AG09319 (cell line): ENCODE results near the gene DNAH17.

Experiments
- DNase-seq: peaks from one replicate; pipeline ENCODE4 v3.0.0-alpha.2; 2010; ENCODE audit warnings: low read depth; ENCODE audit errors: extremely low read depth
- TF ChIP-seq, protein P1 (sequence below): IDR thresholded peaks from 2 replicates; pipeline ENCODE4 v1.5.1; 2011; ENCODE audit warnings: low read depth, mild to moderate bottlenecking, inconsistent platforms, low read length, moderate library complexity

The DNAH17 gene

DNA sequence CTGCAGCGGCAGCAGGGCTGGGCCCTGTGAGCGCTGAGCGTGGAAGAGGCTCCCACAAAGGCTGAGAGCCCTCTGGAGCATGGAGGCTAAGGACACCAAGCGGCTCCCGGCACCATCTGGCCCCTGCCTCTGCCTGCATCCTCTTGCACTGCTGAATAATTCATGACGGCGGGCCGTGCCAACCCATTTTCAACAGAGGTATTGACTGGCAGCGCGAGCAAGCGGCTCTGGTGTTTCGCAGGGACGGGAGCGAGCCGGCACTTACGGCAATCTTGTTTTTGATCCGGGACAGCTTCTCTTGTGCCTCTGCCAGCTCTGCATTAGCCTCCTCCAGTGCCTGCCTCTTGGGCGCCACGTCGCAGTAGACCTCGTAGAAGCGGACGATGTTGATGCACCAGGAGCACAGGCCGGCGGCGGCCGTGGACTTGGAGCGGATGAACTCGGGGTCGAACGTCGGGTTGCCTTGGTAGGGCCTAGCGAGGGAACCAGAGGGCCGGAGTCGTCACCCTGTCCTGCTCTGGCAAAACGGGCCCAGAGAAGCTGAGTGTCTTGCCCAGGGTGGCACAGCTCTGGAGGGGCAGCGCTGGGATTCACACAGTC lies 118.4 kb downstream of the DNAH17 start:
- no peak for DNase-seq
- TF ChIP-seq, protein P1, sequence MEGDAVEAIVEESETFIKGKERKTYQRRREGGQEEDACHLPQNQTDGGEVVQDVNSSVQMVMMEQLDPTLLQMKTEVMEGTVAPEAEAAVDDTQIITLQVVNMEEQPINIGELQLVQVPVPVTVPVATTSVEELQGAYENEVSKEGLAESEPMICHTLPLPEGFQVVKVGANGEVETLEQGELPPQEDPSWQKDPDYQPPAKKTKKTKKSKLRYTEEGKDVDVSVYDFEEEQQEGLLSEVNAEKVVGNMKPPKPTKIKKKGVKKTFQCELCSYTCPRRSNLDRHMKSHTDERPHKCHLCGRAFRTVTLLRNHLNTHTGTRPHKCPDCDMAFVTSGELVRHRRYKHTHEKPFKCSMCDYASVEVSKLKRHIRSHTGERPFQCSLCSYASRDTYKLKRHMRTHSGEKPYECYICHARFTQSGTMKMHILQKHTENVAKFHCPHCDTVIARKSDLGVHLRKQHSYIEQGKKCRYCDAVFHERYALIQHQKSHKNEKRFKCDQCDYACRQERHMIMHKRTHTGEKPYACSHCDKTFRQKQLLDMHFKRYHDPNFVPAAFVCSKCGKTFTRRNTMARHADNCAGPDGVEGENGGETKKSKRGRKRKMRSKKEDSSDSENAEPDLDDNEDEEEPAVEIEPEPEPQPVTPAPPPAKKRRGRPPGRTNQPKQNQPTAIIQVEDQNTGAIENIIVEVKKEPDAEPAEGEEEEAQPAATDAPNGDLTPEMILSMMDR = no peak

DNA sequence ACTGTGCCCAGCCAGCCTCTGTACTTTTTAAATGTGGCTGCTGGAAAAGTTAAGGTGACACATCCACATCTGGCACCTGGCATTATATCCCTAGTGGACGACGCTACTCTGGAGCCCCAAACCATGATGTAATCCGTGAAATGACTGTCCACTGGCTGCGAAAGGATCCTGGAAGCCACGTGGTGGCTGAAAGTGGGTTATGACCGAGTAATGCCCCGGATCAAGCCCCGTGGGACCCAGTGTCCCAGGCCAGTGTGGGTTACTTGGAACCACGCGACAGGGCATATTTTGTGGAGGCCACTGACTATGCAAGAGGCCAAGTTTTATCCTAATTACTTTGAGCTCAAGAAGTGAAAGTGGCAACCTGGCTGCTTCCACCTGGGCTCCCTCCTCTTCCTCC lies 119.1 kb downstream of the DNAH17 start:
- no peak for DNase-seq
- TF ChIP-seq, protein P1 = no peak

- no peak for DNase-seq
- TF ChIP-seq, protein P1 = no peak
Observed at GRCh38 chr17:78454346-78454745, 122.8 kb downstream of the DNAH17 start.

- TF ChIP-seq, protein P1 = no peak
- DNase-seq = no peak
Observed at GRCh38 chr17:78451753-78452152, 125.4 kb downstream of the DNAH17 start.

DNA sequence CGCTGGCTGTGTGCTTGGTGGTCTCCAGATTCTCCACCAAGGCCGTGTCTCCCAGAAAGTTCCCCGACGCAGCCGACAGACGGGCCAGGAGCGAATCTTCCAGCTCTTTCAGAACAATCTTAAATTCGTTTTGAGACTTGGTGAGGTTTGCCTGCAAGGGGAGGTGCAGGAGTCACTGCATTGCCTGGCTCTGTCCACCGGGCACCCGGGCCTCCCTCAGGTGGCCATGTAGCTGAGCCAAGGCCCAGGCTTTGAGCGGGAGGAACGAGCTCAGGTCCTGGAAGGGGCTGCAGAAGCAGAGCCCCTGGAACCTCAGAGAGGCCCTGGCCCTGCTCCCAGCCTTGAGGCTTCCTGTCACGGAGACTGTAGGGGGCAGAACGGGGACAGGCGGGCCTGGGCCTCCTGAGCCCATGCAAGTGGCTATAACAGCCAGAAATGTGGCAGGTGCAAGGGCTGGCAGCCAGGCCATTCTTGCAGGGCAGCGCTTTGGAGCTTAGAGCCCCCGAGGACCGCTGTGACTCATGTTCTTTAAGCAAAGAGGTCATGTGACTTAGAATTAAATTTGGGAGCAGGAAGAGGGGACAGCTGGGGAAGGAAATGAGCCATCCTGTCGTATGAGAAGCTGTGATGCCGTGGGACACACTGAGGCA lies 126.4 kb downstream of the DNAH17 start:
- no peak for DNase-seq

DNA sequence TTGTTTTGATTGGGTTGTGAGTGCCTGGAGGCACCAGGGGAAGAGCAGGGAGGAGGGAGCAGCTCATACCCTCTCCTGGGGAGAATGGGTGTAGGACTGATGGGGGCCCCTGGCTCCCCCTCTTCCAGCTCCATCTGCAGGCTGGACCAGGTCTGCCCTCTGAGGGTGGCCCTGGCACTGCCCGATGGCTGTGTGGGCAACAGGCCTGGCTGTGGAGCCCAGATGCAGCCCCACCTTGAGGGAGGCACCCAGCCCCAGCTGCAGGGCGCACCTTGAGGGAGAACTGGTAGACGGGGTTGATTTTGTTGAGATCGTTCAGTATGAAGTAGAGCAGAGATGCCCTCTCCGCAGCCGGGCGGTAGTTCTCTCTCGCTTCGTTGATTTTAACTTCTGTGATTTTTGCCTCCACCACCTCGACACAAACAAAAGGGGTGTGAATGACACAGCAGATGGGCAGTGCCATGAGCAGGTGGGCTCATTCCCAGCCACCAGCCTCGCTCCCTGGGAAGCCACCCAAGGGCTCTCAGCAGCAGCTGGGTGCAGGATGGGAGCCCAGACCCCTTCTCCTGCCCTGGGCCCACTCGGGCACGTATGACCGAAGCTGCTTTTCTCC lies 127.1 kb downstream of the DNAH17 start:
- DNase-seq = no peak
- TF ChIP-seq, protein P1 = no peak

More for the DNA sequence above, 126.4 kb downstream of the DNAH17 start:
- TF ChIP-seq, protein P1 = no peak

GRCh38 chr17:78448356-78448993 lies 128.7 kb downstream of the DNAH17 start:
- TF ChIP-seq, protein P1 = no peak
- DNase-seq = no peak
